ENCODE data around the gene SNPH. TPM values are rescaled to one million over a fixed set of nuclear protein-coding genes. Genes with fewer than 3 reads are reported as not detected.

SNPH gene
- total RNA-seq, 4 donors from 2014 or later, result 0.89 to 3.8 (median 2.5) TPM

- Histone ChIP-seq H3K9me3 (no peaks in the 10 kb centered on the region), H3K4me3 (no peak overlapping the region), H3K4me1 (no peaks in the 10 kb centered on the region), H3K27ac (no peak overlapping the region), H3K36me3 (peaks cover 22% of the 10 kb centered on the region), H3K27me3 (no peaks in the 10 kb centered on the region)
- TF ChIP-seq CTCF (IDR thresholded peaks at IDR 0.05) (no peak), POLR2A (IDR thresholded peaks at IDR 0.05) (no peak), POLR2AphosphoS5 (IDR thresholded peaks at IDR 0.05) (no peak), EP300 (IDR thresholded peaks at IDR 0.05) (no peak)
- DNase-seq (ENCODE audit: low spot score in 2 of 2), result no peak
Measured at GRCh38 chr20:1353956-1354355, 87.9 kb downstream of the SNPH start.

GRCh38 chr20:1357921-1358671 is 92.0 kb downstream of the SNPH start:
- 98% methylated on average over 7 of the region's 9 CpGs for WGBS
- Histone ChIP-seq H3K4me3 (no peak overlapping the region), H3K27ac (no peak overlapping the region), H3K27me3 (no peaks in the 10 kb centered on the region), H3K4me1 (no peaks in the 10 kb centered on the region), H3K9me3 (no peaks in the 10 kb centered on the region), H3K36me3 (peaks cover 35% of the 10 kb centered on the region)
- no peak for DNase-seq (ENCODE audit: low spot score in 2 of 2)
- TF ChIP-seq POLR2A (IDR thresholded peaks at IDR 0.05), result no peak
- TF ChIP-seq POLR2AphosphoS5 (IDR thresholded peaks at IDR 0.05), result no peak
- TF ChIP-seq CTCF (IDR thresholded peaks at IDR 0.05), result no peak
- no peak for TF ChIP-seq EP300 (IDR thresholded peaks at IDR 0.05)

Other genes with a start within 250 kb of the SNPH start
- gene PSMF1, start 147.7 kb upstream of the SNPH start, total RNA-seq, result 100 to 1,000 TPM; 106 to 186 (median 142) TPM
- gene TMEM74B, start 81.3 kb upstream of the SNPH start, total RNA-seq, result 1 to 10 TPM; 1.9 to 9.6 (median 3.9) TPM
- gene C20orf202, start 62.8 kb upstream of the SNPH start, total RNA-seq, result under 1 TPM in 2 of 4 donors, not detected in 2; 0.89 to 0.97 TPM
- under 1 TPM in 1 of 4 donors, not detected in 3; 0.34 TPM for gene RAD21L1, start 40.2 kb upstream of the SNPH start, total RNA-seq
- gene SDCBP2, start 62.8 kb downstream of the SNPH start, total RNA-seq, result 100 to 1,000 TPM in 3 of 4 donors, 10 to 100 TPM in 1; 74.4 to 143 (median 115) TPM
- 100 to 1,000 TPM in 3 of 4 donors, 10 to 100 TPM in 1; 100.0 to 151 (median 115) TPM for gene FKBP1A, start 126.8 kb downstream of the SNPH start, total RNA-seq
- gene NSFL1C, start 200.6 kb downstream of the SNPH start, total RNA-seq, result 10 to 100 TPM; 55.0 to 75.3 (median 64.3) TPM
- gene SIRPB2, start 225.1 kb downstream of the SNPH start, total RNA-seq, result 1 to 10 TPM in 3 of 4 donors, under 1 TPM in 1; 0.87 to 3.9 (median 1.3) TPM